K562 (cell line): ENCODE results near the gene IRF2BP1. TPM values are rescaled to one million over a fixed set of nuclear protein-coding genes. Genes with fewer than 3 reads are reported as not detected.
A peak's percentile ranks its signal among the peaks of the same experiment; 100 is the strongest.

Source experiments
- ATF7 ChIP-seq: fragments of 450-650 bp; IDR thresholded peaks from 2 replicates; pipeline ENCODE4 v1.7.1; 2014; ENCODE audit warnings: mild to moderate bottlenecking, moderate library complexity
- CREM ChIP-seq: IDR thresholded peaks from 2 replicates; pipeline ENCODE4 v1.6.1; 2014; ENCODE audit warnings: antibody characterized with exemption, low read depth
- EP300 ChIP-seq: IDR thresholded peaks from 2 replicates; pipeline ENCODE4 v1.6.1; 2012; ENCODE audit warnings: low read length, improper control_type of control experiment
- ETV5 ChIP-seq: sonication (generic); formaldehyde crosslinking; IDR thresholded peaks from 2 replicates; pipeline ENCODE4 v1.4.0; 2020; ENCODE audit warnings: low read depth, mild to moderate bottlenecking, missing genetic modification reagents
- ETV6 ChIP-seq, 3 experiments: fragments of 150-350 bp in 1 of 3; sonication (generic) in 1 of 3; formaldehyde crosslinking in 1 of 3; IDR thresholded peaks; 2 replicates each; pipeline versions ENCODE4 v1.6.1 to v1.8.0; 2014 to 2022; ENCODE audit warnings: borderline replicate concordance in 2 of 3, low read depth in 2 of 3, antibody characterized with exemption in 1 of 3, low read length in 1 of 3, mild to moderate bottlenecking in 1 of 3, missing genetic modification reagents in 1 of 3
- HDGF ChIP-seq: fragments of 450-650 bp; IDR thresholded peaks from 2 replicates; pipeline ENCODE4 v1.6.1; 2016
- ILK ChIP-seq: fragments of 450-650 bp; IDR thresholded peaks from 2 replicates; pipeline ENCODE4 v1.6.1; 2016; ENCODE audit warnings: missing genetic modification characterization, low read depth, mild to moderate bottlenecking, missing compliant biosample characterization, moderate library complexity, borderline replicate concordance
- NCOA2 ChIP-seq, 2 experiments: fragments of 450-650 bp; IDR thresholded peaks; 2 replicates each; pipeline ENCODE4 v1.6.1; 2018; ENCODE audit warnings: mild to moderate bottlenecking in 2 of 2, moderate library complexity in 1 of 2; ENCODE audit not compliant: partially characterized antibody in 2 of 2
- NFIX ChIP-seq: fragments of 250-450 bp; sonication (Bioruptor Pico); IDR thresholded peaks from 2 replicates; pipeline ENCODE4 v1.4.0; 2020; ENCODE audit warnings: low read depth, mild to moderate bottlenecking, moderate library complexity
- POLR3A ChIP-seq: IDR thresholded peaks from 2 replicates; pipeline ENCODE4 v1.6.1; 2011; ENCODE audit warnings: borderline replicate concordance, mild to moderate bottlenecking, moderate library complexity; ENCODE audit not compliant: insufficient read length, insufficient read depth; ENCODE audit errors: extremely low read depth
- PRPF4 ChIP-seq: fragments of 200-400 bp; formaldehyde crosslinking; IDR thresholded peaks from one replicate; pipeline ENCODE4 v1.6.1; 2017; ENCODE audit warnings: low read length, low read depth, mild to moderate bottlenecking; ENCODE audit not compliant: insufficient read depth, poor library complexity, severe bottlenecking
- SMARCB1 ChIP-seq: IDR thresholded peaks from 2 replicates; pipeline ENCODE4 v1.6.1; 2011; ENCODE audit warnings: improper control_type of control experiment, low read depth; ENCODE audit not compliant: insufficient read length
- TBL1XR1 ChIP-seq, 2 experiments: IDR thresholded peaks; 2 replicates each; pipeline ENCODE4 v1.6.1; 2012; ENCODE audit warnings: improper control_type of control experiment in 2 of 2, low read length in 2 of 2, mild to moderate bottlenecking in 1 of 2
- ZBTB1 ChIP-seq: sonication (generic); formaldehyde crosslinking; IDR thresholded peaks from 2 replicates; pipeline ENCODE4 v1.8.1; 2023; ENCODE audit warnings: missing genetic modification reagents, low read depth, mild to moderate bottlenecking, borderline replicate concordance
- ZFP36 ChIP-seq: fragments of 150-350 bp; IDR thresholded peaks from 2 replicates; pipeline ENCODE4 v1.6.1; 2018; ENCODE audit warnings: low read length, low read depth; ENCODE audit not compliant: partially characterized antibody
- ZNF3 ChIP-seq: fragments of 250-450 bp; sonication (Bioruptor Pico); IDR thresholded peaks from 2 replicates; pipeline ENCODE4 v1.5.0; 2021; ENCODE audit warnings: mild to moderate bottlenecking, moderate library complexity
- ZNF445 ChIP-seq: fragments of 250-450 bp; sonication (Bioruptor Pico); IDR thresholded peaks from 2 replicates; pipeline ENCODE4 v1.4.0; 2020; ENCODE audit warnings: low read depth, mild to moderate bottlenecking, moderate library complexity
- ZNF584 ChIP-seq: fragments of 200-800 bp; sonication (Bioruptor generic); IDR thresholded peaks from 2 replicates; pipeline ENCODE4 v1.6.1; 2016; ENCODE audit warnings: low read depth, mild to moderate bottlenecking, missing genetic modification characterization, missing compliant biosample characterization
- polyA plus RNA-seq, 8 experiments: library from polyadenylated mRNA; depleted of rRNA in 4 of 8; stranded (reverse) in 5 of 8; unstranded in 3 of 8; fragments of >200 nt; fragmentation: Nextera tagmentation in 2 of 8; fragmentation: Illumina TruSeq in 1 of 8; extraction: Ambion mirVana in 2 of 8; extraction: Trizol in 1 of 8; gene quantifications; 2 replicates each; pipeline versions ENCODE4 v1.2.1 to v1.2.3, GENCODE V29; 2011 to 2014; ENCODE audit warnings: inconsistent platforms in 1 of 8, missing spikeins in 1 of 8
- total RNA-seq, 7 experiments: library from RNA; depleted of rRNA in 6 of 7; stranded (reverse); fragments of >200 nt in 6 of 7; fragmentation: Illumina TruSeq in 2 of 7; extraction: Trizol in 2 of 7; gene quantifications; 2 replicates each; pipeline versions ENCODE4 v1.2.1 to v1.2.3, GENCODE V29; 2011 to 2021; ENCODE audit warnings: low replicate concordance in 1 of 7
- TF ChIP-seq, protein P1 (sequence below): conservative IDR thresholded peaks from 2 replicates; pipeline ENCODE4 v1.6.1; 2011; ENCODE audit warnings: low read depth, mild to moderate bottlenecking, low read length; ENCODE audit not compliant: control insufficient read depth
- TF ChIP-seq, protein P2 (sequence below), 2 experiments: fragments of 250-450 bp in 1 of 2; fragments of 450-650 bp in 1 of 2; sonication (Bioruptor Pico) in 1 of 2; IDR thresholded peaks; 2 replicates each; pipeline versions ENCODE4 v1.6.1 to v1.8.0; 2016 to 2021; ENCODE audit warnings: mild to moderate bottlenecking in 2 of 2, moderate library complexity in 2 of 2, missing compliant biosample characterization in 1 of 2, missing genetic modification characterization in 1 of 2
- TF ChIP-seq, protein P3 (sequence below): sonication (generic); formaldehyde crosslinking; IDR thresholded peaks from 2 replicates; pipeline ENCODE4 v1.8.0; 2022; ENCODE audit warnings: missing genetic modification reagents, mild to moderate bottlenecking, moderate library complexity, borderline replicate concordance
- TF ChIP-seq, protein P4 (sequence below), 2 experiments: fragments of 450-650 bp; IDR thresholded peaks; 2 replicates each; pipeline ENCODE4 v1.6.1; 2016

Gene IRF2BP1
- total and polyA plus RNA-seq, 9 of the 15 experiments (the other 6 are each of a cell fraction or from before 2014, with no cell fraction given): 0.61 to 35.9 (median 3.5) TPM

DNA sequence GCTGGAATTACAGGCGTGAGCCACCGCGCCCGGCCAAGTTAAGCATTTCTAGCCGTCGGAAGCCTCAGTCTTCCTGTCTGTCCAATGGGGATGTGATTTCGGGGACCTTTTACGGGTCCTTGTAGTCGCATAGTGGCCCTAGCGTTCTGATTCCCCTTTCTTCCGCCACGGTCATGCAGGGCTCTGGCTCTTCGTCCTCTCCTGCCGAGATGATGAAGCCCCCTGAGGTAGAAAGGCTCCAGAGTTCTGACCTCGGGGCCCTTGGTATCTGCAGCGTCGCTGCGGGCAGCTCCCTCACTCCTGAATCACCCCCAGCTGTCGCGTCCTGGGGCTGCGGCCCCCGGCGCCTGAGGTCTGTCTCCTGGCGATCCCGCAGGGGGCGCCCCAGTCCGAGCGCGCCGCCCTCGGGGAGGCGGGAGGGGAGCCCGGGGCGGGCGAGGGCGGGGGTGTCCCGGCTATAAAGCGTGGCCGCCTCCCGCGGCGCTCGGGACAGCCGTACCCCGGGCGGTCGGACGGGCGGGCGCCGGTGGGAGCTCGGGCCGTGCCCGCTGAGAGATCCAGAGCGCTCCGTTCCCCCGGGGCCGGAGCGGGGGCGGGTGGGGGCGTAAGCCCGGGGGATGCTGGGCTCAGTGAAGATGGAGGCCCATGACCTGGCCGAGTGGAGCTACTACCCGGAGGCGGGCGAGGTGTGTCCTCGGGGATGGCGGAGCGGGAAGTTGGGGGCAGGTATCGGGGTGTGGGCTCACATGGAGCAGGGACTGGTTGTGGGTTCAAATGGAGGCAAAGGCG lies 21.9 kb downstream of the IRF2BP1 start, which contains the start of gene FOXA3 (continued):
- TF ChIP-seq, protein P1, sequence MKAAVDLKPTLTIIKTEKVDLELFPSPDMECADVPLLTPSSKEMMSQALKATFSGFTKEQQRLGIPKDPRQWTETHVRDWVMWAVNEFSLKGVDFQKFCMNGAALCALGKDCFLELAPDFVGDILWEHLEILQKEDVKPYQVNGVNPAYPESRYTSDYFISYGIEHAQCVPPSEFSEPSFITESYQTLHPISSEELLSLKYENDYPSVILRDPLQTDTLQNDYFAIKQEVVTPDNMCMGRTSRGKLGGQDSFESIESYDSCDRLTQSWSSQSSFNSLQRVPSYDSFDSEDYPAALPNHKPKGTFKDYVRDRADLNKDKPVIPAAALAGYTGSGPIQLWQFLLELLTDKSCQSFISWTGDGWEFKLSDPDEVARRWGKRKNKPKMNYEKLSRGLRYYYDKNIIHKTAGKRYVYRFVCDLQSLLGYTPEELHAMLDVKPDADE: no peak
- TF ChIP-seq ZBTB1 (CRISPR knock-in tag) (no peak), ATF7 (peak; percentile 13; the same call in 1 of the 2 replicates), ETV6 (IDR thresholded peaks at IDR 0.05; ENCODE audit: borderline replicate concordance in 1 of 2, low read depth in 2 of 2, low read length in 1 of 2) (no peak), ETV6 (CRISPR knock-in tag; IDR thresholded peaks at IDR 0.05; ENCODE audit: borderline replicate concordance) (0 out of 2 replicates have a peak, but pooled peaks have one; percentile 12), NFIX (CRISPR knock-in tag) (no peak), TBL1XR1 (IDR thresholded peaks at IDR 0.05; ENCODE audit: low read length in 2 of 2) (peak in 1 of 2 experiments; percentile 25; a peak in 1 of 4 replicates), SMARCB1 (no peak), ETV5 (CRISPR knock-in tag) (peak; percentile 23; the same call in 1 of the 2 replicates), PRPF4 (no peak), ZNF445 (no peak), NCOA2 (IDR thresholded peaks at IDR 0.05; ENCODE audit: partially characterized antibody in 2 of 2) (no peak), CREM (peak; percentile 24), ZNF3 (CRISPR knock-in tag) (no peak), ILK (tag) (no peak), HDGF (peak; percentile 96), ZNF584 (no peak), EP300 (peak; percentile 24; the same call in 1 of the 2 replicates), POLR3A (no peak), ZFP36 (peak; percentile 61)
- TF ChIP-seq, protein P2, sequence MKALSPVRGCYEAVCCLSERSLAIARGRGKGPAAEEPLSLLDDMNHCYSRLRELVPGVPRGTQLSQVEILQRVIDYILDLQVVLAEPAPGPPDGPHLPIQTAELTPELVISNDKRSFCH (CRISPR knock-in tag; IDR thresholded peaks at IDR 0.05): no peak
- TF ChIP-seq, protein P2 (tag; IDR thresholded peaks at IDR 0.05): peak; percentile 82
- TF ChIP-seq, protein P3, sequence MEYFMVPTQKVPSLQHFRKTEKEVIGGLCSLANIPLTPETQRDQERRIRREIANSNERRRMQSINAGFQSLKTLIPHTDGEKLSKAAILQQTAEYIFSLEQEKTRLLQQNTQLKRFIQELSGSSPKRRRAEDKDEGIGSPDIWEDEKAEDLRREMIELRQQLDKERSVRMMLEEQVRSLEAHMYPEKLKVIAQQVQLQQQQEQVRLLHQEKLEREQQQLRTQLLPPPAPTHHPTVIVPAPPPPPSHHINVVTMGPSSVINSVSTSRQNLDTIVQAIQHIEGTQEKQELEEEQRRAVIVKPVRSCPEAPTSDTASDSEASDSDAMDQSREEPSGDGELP (CRISPR knock-in tag): peak; percentile 94
- TF ChIP-seq, protein P4, sequence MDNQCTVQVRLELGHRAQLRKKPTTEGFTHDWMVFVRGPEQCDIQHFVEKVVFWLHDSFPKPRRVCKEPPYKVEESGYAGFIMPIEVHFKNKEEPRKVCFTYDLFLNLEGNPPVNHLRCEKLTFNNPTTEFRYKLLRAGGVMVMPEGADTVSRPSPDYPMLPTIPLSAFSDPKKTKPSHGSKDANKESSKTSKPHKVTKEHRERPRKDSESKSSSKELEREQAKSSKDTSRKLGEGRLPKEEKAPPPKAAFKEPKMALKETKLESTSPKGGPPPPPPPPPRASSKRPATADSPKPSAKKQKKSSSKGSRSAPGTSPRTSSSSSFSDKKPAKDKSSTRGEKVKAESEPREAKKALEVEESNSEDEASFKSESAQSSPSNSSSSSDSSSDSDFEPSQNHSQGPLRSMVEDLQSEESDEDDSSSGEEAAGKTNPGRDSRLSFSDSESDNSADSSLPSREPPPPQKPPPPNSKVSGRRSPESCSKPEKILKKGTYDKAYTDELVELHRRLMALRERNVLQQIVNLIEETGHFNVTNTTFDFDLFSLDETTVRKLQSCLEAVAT (IDR thresholded peaks at IDR 0.05): no peak
